Activated naive CD4-positive, alpha-beta T cell treated with anti-CD3 and anti-CD28 coated beads for 36 hours (primary cell): ENCODE measurements around the gene ERO1B. TPM values are rescaled to one million over a fixed set of nuclear protein-coding genes. Genes with fewer than 3 reads are reported as not detected.
"Not testable (repeated sequence)": the region's sequence is repeated elsewhere in the genome, so short reads cannot be mapped to it uniquely, and the experiment has no call there.

Experiments
- CTCF ChIA-PET: fragments of 350-600 bp; sonication (Branson Sonifier 250); formaldehyde crosslinking; loops from one replicate; lab custom pipeline; 2021; ENCODE audit warnings: antibody characterized with exemption; lab: Charles Lee
- DNase-seq: peaks from one replicate; pipeline ENCODE4 v3.0.0-alpha.2; 2020
- H3K27ac Mint-ChIP-seq: one replicate; pipeline ENCODE4 v1.8.0; 2021; ENCODE audit warnings: mild to moderate bottlenecking, mixed read lengths
- H3K27me3 Mint-ChIP-seq: one replicate; pipeline ENCODE4 v1.8.0; 2021; ENCODE audit warnings: low read depth, mixed read lengths
- H3K36me3 Mint-ChIP-seq: one replicate; pipeline ENCODE4 v1.8.0; 2021; ENCODE audit warnings: low read depth, mixed read lengths
- H3K4me1 Mint-ChIP-seq: one replicate; pipeline ENCODE4 v1.8.0; 2021; ENCODE audit warnings: low read depth, mixed read lengths
- H3K4me3 Mint-ChIP-seq: one replicate; pipeline ENCODE4 v1.8.0; 2021; ENCODE audit warnings: mild to moderate bottlenecking, moderate library complexity, mixed read lengths
- H3K9me3 Mint-ChIP-seq: one replicate; pipeline ENCODE4 v1.8.0; 2021; ENCODE audit warnings: mixed read lengths
- intact Hi-C: fragments of 100-400 bp; cut with micrococcal nuclease; formaldehyde crosslinking; loops from one replicate; pipeline ENCODE4 v1.15.1; 2023
- total RNA-seq, 2 experiments: library from RNA; stranded (reverse); gene quantifications; one replicate each; pipeline ENCODE4 v1.2.3, GENCODE V29; 2021

ERO1B gene, protein sequence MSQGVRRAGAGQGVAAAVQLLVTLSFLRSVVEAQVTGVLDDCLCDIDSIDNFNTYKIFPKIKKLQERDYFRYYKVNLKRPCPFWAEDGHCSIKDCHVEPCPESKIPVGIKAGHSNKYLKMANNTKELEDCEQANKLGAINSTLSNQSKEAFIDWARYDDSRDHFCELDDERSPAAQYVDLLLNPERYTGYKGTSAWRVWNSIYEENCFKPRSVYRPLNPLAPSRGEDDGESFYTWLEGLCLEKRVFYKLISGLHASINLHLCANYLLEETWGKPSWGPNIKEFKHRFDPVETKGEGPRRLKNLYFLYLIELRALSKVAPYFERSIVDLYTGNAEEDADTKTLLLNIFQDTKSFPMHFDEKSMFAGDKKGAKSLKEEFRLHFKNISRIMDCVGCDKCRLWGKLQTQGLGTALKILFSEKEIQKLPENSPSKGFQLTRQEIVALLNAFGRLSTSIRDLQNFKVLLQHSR
- 1 to 10 TPM; 1.6 to 2.5 TPM for total RNA-seq

DNA sequence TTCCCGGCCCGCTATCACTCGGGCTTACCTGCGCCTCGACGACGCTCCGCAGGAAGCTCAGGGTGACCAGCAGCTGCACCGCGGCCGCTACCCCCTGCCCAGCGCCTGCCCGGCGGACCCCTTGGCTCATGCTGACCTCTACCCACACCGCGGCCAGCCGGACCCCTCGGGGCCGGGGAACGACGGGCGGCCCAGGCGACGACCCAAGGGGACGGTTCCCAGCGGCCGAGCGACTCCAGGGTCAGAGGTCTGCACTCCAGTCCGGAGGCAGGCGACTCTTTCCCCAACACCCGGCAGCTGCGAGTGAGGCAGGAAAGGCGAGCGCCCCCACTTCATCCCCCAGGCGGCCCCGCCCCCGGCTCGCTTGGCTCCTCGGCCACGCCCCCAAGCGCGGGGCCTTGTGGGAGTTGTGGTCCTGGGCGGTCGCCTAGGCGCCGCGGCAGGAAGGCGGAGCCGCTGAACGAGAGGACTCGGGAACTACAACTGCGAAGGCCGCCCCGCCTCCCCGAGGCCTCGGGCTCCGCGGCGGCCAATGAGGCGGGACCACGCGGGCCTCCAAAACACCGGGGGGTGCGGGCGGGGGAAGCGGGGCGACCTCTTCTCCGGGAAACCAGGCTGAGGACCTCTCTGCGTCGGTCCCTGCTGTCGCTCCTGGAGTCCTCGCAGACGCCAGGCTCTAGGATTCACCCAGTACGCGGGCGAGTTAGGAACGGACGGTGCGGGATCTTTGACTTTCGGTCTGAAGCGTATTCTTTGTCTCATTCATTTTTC, at the start of gene ERO1B:
ERO1B (minus strand) TSS at position 305 of the 771 bp plus-strand sequence; CDS start at position 130, 175 bp downstream.
- peaks cover 41% of the 10 kb centered on the region for H3K4me1 Mint-ChIP-seq
- peaks cover 1% of the 10 kb centered on the region for H3K36me3 Mint-ChIP-seq
- peak within 1 kb of the TSS; percentile 66 for H3K27ac Mint-ChIP-seq
- H3K9me3 Mint-ChIP-seq: peaks cover 3% of the 10 kb centered on the region
- CTCF ChIA-PET: no interaction called here
- no peaks in the 10 kb centered on the region for H3K27me3 Mint-ChIP-seq
- intact Hi-C loops: loop anchor here (1.0 to 10.0 kb wide), 6 partner anchors 68 to 1267 kb away; partner anchors contain the start of genes MTR and TOMM20
- DNase-seq: peak; percentile 95
- H3K4me3 Mint-ChIP-seq: peak within 1 kb of the TSS; percentile 91

DNA sequence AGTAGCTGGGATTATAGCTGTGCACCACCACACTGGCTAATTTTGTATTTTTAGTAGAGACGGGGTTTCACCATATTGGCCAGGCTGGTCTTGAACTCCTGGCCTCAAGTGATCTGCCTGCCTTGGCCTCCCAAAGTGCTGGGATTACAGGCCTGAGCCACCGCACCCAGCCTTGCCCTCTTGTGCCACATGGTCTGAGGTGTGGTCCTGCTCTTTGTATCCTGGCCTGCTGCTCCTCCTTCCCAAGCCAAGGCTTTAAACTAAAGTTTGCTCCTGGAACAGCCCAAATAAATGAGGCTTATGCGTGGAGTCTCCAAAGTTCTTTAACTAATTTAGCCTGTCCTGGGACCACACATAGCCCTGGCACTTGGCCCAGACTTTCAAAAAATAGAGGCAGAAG, 49.7 kb upstream of the ERO1B start:
- DNase-seq, H3K9me3 Mint-ChIP-seq, H3K27me3 Mint-ChIP-seq, H3K36me3 Mint-ChIP-seq, intact Hi-C loops, CTCF ChIA-PET, H3K4me1 Mint-ChIP-seq, H3K27ac Mint-ChIP-seq, H3K4me3 Mint-ChIP-seq: not testable (repeated sequence)

DNA sequence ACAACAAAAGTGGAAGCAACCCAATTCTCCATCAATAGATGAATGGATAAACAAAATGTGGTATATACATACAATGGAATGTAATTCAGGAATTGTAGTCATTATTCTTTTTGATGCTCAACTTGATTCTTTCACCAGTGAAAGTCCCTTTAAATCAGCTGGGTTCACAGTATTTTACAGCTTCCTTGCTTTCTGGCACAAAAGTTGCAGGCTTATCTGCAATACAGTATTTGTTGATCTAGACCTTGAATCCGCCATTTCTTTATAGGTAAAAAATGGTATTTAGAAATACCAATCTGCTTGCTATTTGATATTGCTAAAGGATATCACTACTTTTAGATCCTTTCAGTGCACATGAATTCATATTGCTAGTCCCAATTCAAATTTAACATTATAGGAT, 44.7 kb upstream of the ERO1B start:
- Mint-ChIP-seq H3K27me3 (no peaks in the 10 kb centered on the region), H3K27ac (no peak overlapping the region)
- CTCF ChIA-PET: no interaction called here

DNA sequence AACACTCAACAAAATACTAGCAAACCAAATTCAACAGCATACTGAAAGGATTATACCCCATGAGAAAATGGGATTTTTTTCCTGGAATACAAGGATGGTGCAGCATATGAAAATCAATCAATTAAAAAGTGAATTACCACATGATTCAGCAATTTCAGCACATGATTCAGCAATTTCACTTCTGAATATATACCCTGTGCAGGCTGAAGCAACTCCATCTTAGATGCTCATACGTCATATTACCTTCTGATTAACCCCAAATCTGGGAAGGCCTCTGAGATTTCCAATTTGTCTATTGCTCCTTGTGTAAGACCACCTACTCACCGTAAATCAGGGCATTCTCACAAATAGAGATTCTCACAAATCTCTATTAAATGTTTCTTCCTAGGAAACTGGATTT, 43.8 kb upstream of the ERO1B start:
- no peak for DNase-seq
- CTCF ChIA-PET: no interaction called here
- intact Hi-C loops: no loop called here
- Mint-ChIP-seq H3K27ac (no peak overlapping the region), H3K4me1 (no peaks in the 10 kb centered on the region), H3K9me3 (peaks cover 18% of the 10 kb centered on the region), H3K36me3 (no peaks in the 10 kb centered on the region), H3K4me3 (no peak overlapping the region), H3K27me3 (no peaks in the 10 kb centered on the region)

More for the DNA sequence above, 44.7 kb upstream of the ERO1B start:
- intact Hi-C loops: no loop called here
- peaks cover 16% of the 10 kb centered on the region for H3K9me3 Mint-ChIP-seq
- no peaks in the 10 kb centered on the region for H3K36me3 Mint-ChIP-seq
- DNase-seq: no peak
- no peak overlapping the region for H3K4me3 Mint-ChIP-seq
- H3K4me1 Mint-ChIP-seq: no peaks in the 10 kb centered on the region

DNA sequence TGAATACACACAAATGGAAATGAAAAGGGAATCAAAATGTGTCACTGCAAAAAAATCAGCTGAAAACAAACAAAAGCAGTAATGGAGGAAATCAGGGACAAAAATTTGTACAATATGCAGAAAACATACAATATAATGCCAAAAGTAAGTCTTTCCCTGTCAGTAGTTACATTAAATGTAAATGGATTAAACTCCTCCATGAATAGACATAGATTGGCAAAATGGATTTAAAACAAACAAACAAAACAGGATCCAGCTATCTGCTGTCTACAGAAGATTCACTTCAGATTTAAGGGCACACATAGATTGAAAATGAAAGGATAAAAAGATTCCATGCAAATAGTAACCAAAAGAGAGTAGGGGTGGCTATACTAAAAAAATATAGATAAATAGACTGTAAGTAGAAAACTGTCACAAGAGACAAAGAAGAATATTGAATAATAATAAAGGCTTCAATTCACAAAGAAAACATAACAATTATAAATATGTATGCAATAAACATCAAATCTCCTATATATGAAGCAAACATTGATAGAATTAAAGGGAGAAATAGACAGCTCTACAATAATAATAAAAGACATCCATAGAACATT, 42.2 kb upstream of the ERO1B start:
- no peak for DNase-seq
- CTCF ChIA-PET: no interaction called here
- Mint-ChIP-seq H3K27me3 (no peaks in the 10 kb centered on the region), H3K4me1 (no peaks in the 10 kb centered on the region), H3K36me3 (no peaks in the 10 kb centered on the region), H3K27ac (no peak overlapping the region), H3K4me3 (no peak overlapping the region), H3K9me3 (peaks cover 18% of the 10 kb centered on the region)
- intact Hi-C loops: no loop called here

DNA sequence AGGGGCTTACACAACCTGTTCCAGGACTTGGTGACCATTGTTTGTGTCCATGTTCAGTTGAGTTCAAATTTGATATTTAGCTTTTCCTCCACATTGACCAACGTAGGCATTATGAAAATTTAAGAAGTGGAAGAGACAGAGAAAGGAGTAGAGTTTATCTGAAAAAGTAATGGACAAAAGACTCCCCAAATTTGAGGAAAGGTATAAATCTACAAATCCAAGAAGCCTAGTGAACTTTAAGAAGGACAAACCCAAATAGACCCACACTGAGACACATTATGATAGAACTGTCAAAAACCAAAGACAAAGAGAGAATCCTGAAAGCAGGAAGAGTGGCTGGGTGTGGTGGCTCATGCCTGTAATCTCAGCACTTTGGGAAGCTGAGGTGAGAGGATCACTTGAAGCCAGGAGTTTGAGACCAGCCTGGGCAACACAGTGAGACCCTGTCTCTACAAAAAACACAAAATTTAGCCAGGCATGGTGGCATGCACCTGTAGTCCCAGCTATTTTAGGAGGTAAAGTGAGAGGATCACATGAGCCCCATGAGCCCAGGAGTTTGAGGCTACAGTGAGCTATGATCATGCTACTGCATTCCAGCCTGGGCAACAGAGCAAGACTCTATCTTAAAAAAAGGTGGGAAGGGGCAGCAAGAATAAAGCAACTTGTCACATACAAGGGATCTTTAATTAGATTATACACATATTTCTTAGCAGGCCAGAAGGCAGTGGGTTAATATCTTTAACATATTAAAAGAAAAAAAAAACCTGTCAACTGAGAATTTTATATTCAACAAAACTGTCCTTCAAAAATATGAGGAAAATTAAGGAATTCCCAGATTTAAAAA, 41.0 kb upstream of the ERO1B start:
- Mint-ChIP-seq H3K4me1 (no peaks in the 10 kb centered on the region), H3K4me3 (no peak overlapping the region), H3K27ac (no peak overlapping the region), H3K9me3 (peaks cover 18% of the 10 kb centered on the region), H3K27me3 (no peaks in the 10 kb centered on the region), H3K36me3 (no peaks in the 10 kb centered on the region)
- intact Hi-C loops: no loop called here
- CTCF ChIA-PET: no interaction called here
- no peak for DNase-seq

DNA sequence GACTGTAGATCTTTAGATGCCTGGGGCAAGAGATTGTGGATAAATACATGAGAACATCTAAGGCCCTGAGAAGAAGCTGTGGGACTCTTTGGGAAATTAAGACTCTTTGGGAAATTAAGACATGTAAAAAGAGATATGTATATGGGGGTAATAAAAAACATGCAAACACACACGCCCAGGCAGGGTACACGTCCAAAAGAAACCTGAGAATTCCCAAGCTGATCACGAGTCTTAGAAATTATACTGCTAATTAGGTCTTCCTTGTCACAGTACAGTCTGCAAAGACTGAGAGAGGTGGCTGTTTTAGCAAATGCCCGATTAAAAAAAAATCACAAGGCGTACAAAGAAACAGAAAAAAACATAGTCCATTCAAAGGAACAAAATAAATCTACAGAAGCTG, 39.3 kb upstream of the ERO1B start:
- Mint-ChIP-seq H3K4me1 (no peaks in the 10 kb centered on the region), H3K27me3 (no peaks in the 10 kb centered on the region), H3K36me3 (no peaks in the 10 kb centered on the region), H3K9me3 (peaks cover 18% of the 10 kb centered on the region), H3K4me3 (no peak overlapping the region), H3K27ac (no peak overlapping the region)
- CTCF ChIA-PET: no interaction called here
- intact Hi-C loops: no loop called here
- DNase-seq: no peak

DNA sequence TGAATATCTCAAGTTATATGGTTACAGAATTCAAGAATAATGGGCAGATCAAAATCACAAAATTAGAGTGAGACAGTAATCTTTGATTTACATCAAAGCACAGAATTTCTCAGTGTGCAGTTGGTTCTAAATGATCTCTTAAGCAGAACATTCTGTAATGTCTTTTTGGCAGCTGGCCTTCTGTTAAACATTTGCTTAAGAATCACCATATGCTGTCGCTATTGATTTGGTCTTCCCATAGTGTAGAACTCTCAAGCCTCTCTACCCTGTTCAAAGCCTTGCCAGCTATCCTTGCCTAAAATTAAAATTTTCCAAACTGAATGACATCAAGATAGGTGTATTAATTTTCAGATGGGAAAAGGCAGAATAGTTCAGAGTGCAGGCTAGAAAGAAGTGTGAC, 38.9 kb upstream of the ERO1B start:
- H3K27me3 Mint-ChIP-seq: peaks cover under 1% of the 10 kb centered on the region
- intact Hi-C loops: no loop called here
- no peak overlapping the region for H3K27ac Mint-ChIP-seq
- no peaks in the 10 kb centered on the region for H3K36me3 Mint-ChIP-seq
- H3K4me3 Mint-ChIP-seq: no peak overlapping the region
- H3K4me1 Mint-ChIP-seq: no peaks in the 10 kb centered on the region
- CTCF ChIA-PET: no interaction called here
- no peak for DNase-seq
- peaks cover 18% of the 10 kb centered on the region for H3K9me3 Mint-ChIP-seq

DNA sequence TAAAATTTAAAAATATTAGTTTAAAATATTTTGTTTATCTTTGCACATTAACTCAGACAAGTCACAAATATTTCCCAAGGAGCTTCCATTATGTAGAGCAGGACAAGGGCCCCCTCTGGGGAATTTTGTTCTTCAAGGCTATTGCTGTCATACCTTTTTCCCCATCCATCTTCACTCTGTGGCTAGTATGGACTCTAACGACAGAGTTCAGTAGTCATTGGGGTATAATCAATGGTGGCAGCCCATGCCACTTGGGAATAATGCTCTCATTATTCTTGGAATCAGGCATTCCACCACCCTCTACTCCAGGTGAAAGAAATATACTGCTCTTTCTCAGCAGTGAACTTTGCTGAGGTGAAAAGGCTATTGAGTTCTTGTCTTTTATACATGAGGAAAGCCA, 38.5 kb upstream of the ERO1B start:
- CTCF ChIA-PET: no interaction called here
- H3K4me1 Mint-ChIP-seq: no peaks in the 10 kb centered on the region

DNA sequence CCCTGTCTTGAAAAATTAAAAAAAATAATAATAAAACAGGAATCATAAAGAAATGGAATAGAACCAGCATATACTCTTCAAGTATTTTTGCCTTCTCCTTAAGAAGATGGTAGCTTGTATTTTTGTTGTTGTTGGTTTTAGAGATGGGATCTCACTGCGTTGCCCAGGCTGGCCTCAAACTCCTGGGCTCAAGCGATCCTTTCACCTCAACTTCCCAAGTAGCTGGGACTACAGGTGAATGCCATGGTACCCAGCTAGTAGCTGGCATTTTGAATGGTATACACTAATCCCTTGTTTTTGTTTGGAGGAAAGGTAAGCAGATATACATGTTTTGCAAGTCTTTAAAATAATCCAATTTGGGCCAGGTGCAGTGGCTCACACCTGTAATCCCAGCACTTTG, 34.7 kb upstream of the ERO1B start:
- no peaks in the 10 kb centered on the region for H3K4me1 Mint-ChIP-seq
- H3K4me3 Mint-ChIP-seq: no peak overlapping the region
- CTCF ChIA-PET: no interaction called here
- no peaks in the 10 kb centered on the region for H3K36me3 Mint-ChIP-seq
- peaks cover 3% of the 10 kb centered on the region for H3K27me3 Mint-ChIP-seq
- intact Hi-C loops: no loop called here
- H3K9me3 Mint-ChIP-seq: peaks cover 3% of the 10 kb centered on the region
- DNase-seq: no peak
- H3K27ac Mint-ChIP-seq: no peak overlapping the region

More for the DNA sequence above, 38.5 kb upstream of the ERO1B start:
- Mint-ChIP-seq H3K27ac (no peak overlapping the region), H3K9me3 (peaks cover 18% of the 10 kb centered on the region), H3K36me3 (no peaks in the 10 kb centered on the region), H3K4me3 (no peak overlapping the region), H3K27me3 (peaks cover 3% of the 10 kb centered on the region)
- intact Hi-C loops: no loop called here
- DNase-seq: no peak

DNA sequence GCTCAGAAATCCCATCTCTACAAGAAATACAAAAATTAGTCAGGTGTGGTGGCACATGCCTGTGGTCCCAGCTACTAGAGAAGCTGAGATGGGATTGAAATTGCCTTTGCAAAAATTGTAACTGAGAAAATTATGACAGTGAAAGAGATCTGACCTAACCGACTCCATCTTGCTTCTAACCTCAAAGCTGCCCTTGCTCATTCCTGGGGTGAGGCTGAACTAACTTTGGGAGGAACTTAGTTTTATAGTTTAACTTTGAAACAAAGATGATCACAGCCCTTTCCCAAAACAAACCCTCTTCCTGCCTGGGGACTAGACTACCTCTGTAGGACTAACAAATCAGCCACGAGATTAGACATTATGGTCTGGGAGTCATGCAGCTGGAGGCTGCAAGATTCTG, 33.8 kb upstream of the ERO1B start:
- Mint-ChIP-seq H3K4me1 (no peaks in the 10 kb centered on the region), H3K9me3 (no peaks in the 10 kb centered on the region), H3K36me3 (no peaks in the 10 kb centered on the region), H3K4me3 (no peak overlapping the region), H3K27me3 (peaks cover 3% of the 10 kb centered on the region), H3K27ac (no peak overlapping the region)
- CTCF ChIA-PET: interaction anchor here (1.7 kb wide), 1 partner anchor 11 kb away, joined by 4 read pairs; no protein-coding TSS in a partner anchor
- intact Hi-C loops: no loop called here
- no peak for DNase-seq

DNA sequence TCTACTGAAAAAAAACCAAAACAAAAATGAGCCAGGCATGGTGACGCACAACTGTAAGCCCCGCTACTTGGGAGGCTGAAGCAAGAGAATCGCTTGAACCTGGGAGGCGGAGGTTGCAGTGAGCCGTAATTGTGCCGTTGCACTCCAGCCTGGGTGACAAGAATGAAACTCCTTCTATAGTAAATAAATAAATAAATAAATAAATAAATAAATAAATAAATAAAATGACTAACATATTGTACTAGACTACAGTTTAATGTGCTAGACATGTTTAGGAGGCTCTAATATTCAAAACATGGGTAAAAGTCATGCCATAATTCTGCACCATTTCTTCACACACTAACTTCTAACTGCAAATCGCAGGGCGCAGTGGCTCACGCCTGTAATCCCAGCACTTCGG, 33.3 kb upstream of the ERO1B start:
- intact Hi-C loops: no loop called here
- CTCF ChIA-PET: interaction anchor here (1.7 kb wide), 1 partner anchor 10 kb away, joined by 4 read pairs; no protein-coding TSS in a partner anchor
- DNase-seq: no peak

More for the DNA sequence above, 33.3 kb upstream of the ERO1B start:
- no peaks in the 10 kb centered on the region for H3K9me3 Mint-ChIP-seq
- H3K27me3 Mint-ChIP-seq: peaks cover 3% of the 10 kb centered on the region
- no peaks in the 10 kb centered on the region for H3K4me1 Mint-ChIP-seq
- no peak overlapping the region for H3K27ac Mint-ChIP-seq
- no peaks in the 10 kb centered on the region for H3K36me3 Mint-ChIP-seq
- H3K4me3 Mint-ChIP-seq: no peak overlapping the region
